ENCODE results near the gene ADGRG1. TPM values are rescaled to one million over a fixed set of nuclear protein-coding genes. Genes with fewer than 3 reads are reported as not detected.

ADGRG1 gene
- total RNA-seq, 4 donors from 2014 or later, result 40.0 to 55.3 (median 45.7) TPM

DNA sequence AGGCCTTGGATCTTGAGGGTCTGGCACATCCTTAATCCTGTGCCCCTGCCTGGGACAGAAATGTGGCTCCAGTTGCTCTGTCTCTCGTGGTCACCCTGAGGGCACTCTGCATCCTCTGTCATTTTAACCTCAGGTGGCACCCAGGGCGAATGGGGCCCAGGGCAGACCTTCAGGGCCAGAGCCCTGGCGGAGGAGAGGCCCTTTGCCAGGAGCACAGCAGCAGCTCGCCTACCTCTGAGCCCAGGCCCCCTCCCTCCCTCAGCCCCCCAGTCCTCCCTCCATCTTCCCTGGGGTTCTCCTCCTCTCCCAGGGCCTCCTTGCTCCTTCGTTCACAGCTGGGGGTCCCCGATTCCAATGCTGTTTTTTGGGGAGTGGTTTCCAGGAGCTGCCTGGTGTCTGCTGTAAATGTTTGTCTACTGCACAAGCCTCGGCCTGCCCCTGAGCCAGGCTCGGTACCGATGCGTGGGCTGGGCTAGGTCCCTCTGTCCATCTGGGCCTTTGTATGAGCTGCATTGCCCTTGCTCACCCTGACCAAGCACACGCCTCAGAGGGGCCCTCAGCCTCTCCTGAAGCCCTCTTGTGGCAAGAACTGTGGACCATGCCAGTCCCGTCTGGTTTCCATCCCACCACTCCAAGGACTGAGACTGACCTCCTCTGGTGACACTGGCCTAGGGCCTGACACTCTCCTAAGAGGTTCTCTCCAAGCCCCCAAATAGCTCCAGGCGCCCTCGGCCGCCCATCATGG, 35.7 kb downstream of the ADGRG1 start:
- 80 to 87% methylated on average over 1 to 15 of the region's 15 CpGs for WGBS, 2 donors (ENCODE audit: low coverage in 1 of 2)
- TF ChIP-seq POLR2AphosphoS5 (IDR thresholded peaks at IDR 0.05) (no peak), POLR2A (IDR thresholded peaks at IDR 0.05) (no peak), EP300 (IDR thresholded peaks at IDR 0.05; ENCODE audit: low read depth) (no peak), CTCF (IDR thresholded peaks at IDR 0.05) (no peak)
- intact Hi-C loops (cut with DNase I; ENCODE audit: low total_unique reads), result no loop called here
- Histone ChIP-seq H3K27ac (no peak overlapping the region), H3K4me1 (no peaks in the 10 kb centered on the region), H3K9me3 (no peaks in the 10 kb centered on the region), H3K27me3 (no peaks in the 10 kb centered on the region), H3K4me3 (no peak overlapping the region), H3K36me3 (no peaks in the 10 kb centered on the region)
- in situ Hi-C loops (cut with MboI; ENCODE audit: low pct_ligation_motif_present in 1 of 4, low pct_unique_long_range_greater_than_20kb in 1 of 4, low sequenced_read_pairs in 3 of 4), result no loop called here
- no peak for DNase-seq

GRCh38 chr16:57664662-57665025, 36.2 kb downstream of the ADGRG1 start:
- in situ Hi-C loops (cut with MboI; ENCODE audit: low pct_ligation_motif_present in 1 of 4, low pct_unique_long_range_greater_than_20kb in 1 of 4, low sequenced_read_pairs in 3 of 4), result no loop called here
- H3K4me3 ChIP-seq, result no peak overlapping the region
- no peaks in the 10 kb centered on the region for H3K9me3 ChIP-seq
- TF ChIP-seq EP300 (IDR thresholded peaks at IDR 0.05; ENCODE audit: low read depth) (no peak), POLR2A (IDR thresholded peaks at IDR 0.05) (no peak), POLR2AphosphoS5 (IDR thresholded peaks at IDR 0.05) (no peak), CTCF (IDR thresholded peaks at IDR 0.05) (no peak)
- intact Hi-C loops (cut with DNase I; ENCODE audit: low total_unique reads), result no loop called here
- no peak overlapping the region for H3K27ac ChIP-seq
- H3K4me1 ChIP-seq, result no peaks in the 10 kb centered on the region
- 81 to 86% methylated on average over 5 to 6 of the region's 6 CpGs for WGBS, 2 donors (ENCODE audit: low coverage in 1 of 2)
- no peak for DNase-seq
- no peaks in the 10 kb centered on the region for H3K27me3 ChIP-seq
- H3K36me3 ChIP-seq, result no peaks in the 10 kb centered on the region

GRCh38 chr16:57665541-57665940, 37.1 kb downstream of the ADGRG1 start:
- in situ Hi-C loops (cut with MboI; ENCODE audit: low pct_ligation_motif_present in 1 of 4, low pct_unique_long_range_greater_than_20kb in 1 of 4, low sequenced_read_pairs in 3 of 4), result no loop called here

More at GRCh38 chr16:57665541-57665940, 37.1 kb downstream of the ADGRG1 start:
- Histone ChIP-seq H3K27me3 (no peaks in the 10 kb centered on the region), H3K36me3 (no peaks in the 10 kb centered on the region), H3K27ac (no peak overlapping the region), H3K9me3 (no peaks in the 10 kb centered on the region), H3K4me3 (no peak overlapping the region), H3K4me1 (no peaks in the 10 kb centered on the region)
- no peak for DNase-seq
- 88% methylated on average over 4 of the region's 4 CpGs; no CpG with 5 or more reads in 1 of the 2 donors for WGBS, 2 donors (ENCODE audit: low coverage in 1 of 2)
- intact Hi-C loops (cut with DNase I; ENCODE audit: low total_unique reads), result no loop called here
- no peak for TF ChIP-seq CTCF (IDR thresholded peaks at IDR 0.05)
- no peak for TF ChIP-seq EP300 (IDR thresholded peaks at IDR 0.05; ENCODE audit: low read depth)
- no peak for TF ChIP-seq POLR2AphosphoS5 (IDR thresholded peaks at IDR 0.05)
- no peak for TF ChIP-seq POLR2A (IDR thresholded peaks at IDR 0.05)

Data from transverse colon (tissue), 4 donors.